Activated CD8-positive, alpha-beta T cell treated with anti-CD3 and anti-CD28 coated beads for 36 hours (primary cell): ENCODE measurements around the gene CRHR2. TPM values are rescaled to one million over a fixed set of nuclear protein-coding genes. Genes with fewer than 3 reads are reported as not detected.

Experiments
- ATAC-seq: fragments of 200-7000 bp; cut with Tn5 transposase; one replicate; pipeline ENCODE4 v1.10.0; 2021; ENCODE audit warnings: mild to moderate bottlenecking, moderate library complexity
- CTCF ChIA-PET: fragments of 350-600 bp; sonication (Branson Sonifier 250); formaldehyde crosslinking; loops from one replicate; lab custom pipeline; 2021; ENCODE audit warnings: antibody characterized with exemption; lab: Charles Lee
- POLR2A ChIA-PET: fragments of 350-600 bp; sonication (Branson Sonifier 250); formaldehyde crosslinking; loops from one replicate; lab custom pipeline; 2021; ENCODE audit warnings: antibody characterized with exemption; lab: Charles Lee
- DNase-seq: peaks from one replicate; pipeline ENCODE4 v3.0.0-alpha.2; 2020
- H3K27ac Mint-ChIP-seq: one replicate; pipeline ENCODE4 v1.8.0; 2021; ENCODE audit warnings: mild to moderate bottlenecking, mixed read lengths
- H3K27me3 Mint-ChIP-seq: one replicate; pipeline ENCODE4 v1.8.0; 2021; ENCODE audit warnings: mixed read lengths
- H3K36me3 Mint-ChIP-seq: one replicate; pipeline ENCODE4 v1.8.0; 2021; ENCODE audit warnings: low read depth, mixed read lengths
- H3K4me1 Mint-ChIP-seq: one replicate; pipeline ENCODE4 v1.8.0; 2021; ENCODE audit warnings: low read depth, mixed read lengths
- H3K4me3 Mint-ChIP-seq: one replicate; pipeline ENCODE4 v1.8.0; 2021; ENCODE audit warnings: mild to moderate bottlenecking, moderate library complexity, mixed read lengths
- H3K9me3 Mint-ChIP-seq: one replicate; pipeline ENCODE4 v1.8.0; 2021; ENCODE audit warnings: mixed read lengths
- CTCF ChIP-seq: fragments of 200-600 bp; IDR thresholded peaks from one replicate; pipeline ENCODE4 v1.8.0; 2022; ENCODE audit warnings: antibody characterized with exemption, mild to moderate bottlenecking
- intact Hi-C: fragments of 100-400 bp; cut with micrococcal nuclease; formaldehyde crosslinking; loops from one replicate; pipeline ENCODE4 v1.10.0; 2022
- total RNA-seq, 2 experiments: library from RNA; stranded (reverse); gene quantifications; one replicate each; pipeline ENCODE4 v1.2.3, GENCODE V29; 2021

CRHR2 gene
- total RNA-seq, 2 experiments from 2014 or later = not detected

DNA sequence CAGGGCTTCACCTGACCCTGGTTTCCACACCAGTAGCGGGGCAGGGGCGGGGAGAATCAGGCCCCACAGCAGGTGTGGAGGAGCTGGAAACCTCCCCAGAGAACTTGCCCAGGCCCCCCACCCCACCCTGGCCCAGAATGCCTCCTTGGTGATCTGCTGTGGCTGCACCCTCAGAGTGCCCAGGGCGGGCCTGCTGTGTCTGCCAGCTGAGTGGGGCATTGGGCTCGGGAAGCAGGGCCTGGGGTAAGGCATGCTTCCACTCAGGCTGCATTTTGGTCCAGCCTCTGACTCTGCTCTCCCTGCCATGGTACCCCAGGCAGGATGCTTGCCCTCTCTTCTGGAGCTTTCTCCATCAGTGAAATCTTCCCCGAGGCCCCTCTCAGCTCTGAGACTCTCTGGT is 1.1 kb upstream of the CRHR2 start:
- ATAC-seq (no peak), DNase-seq (no peak)
- no peak for TF ChIP-seq CTCF
- peaks cover 44% of the 10 kb centered on the region for H3K27me3 Mint-ChIP-seq
- H3K27ac Mint-ChIP-seq = no peak overlapping the region
- H3K4me3 Mint-ChIP-seq = no peak overlapping the region
- intact Hi-C loops = loop anchor here (5.0 kb wide), 1 partner anchor 54 kb away; no protein-coding TSS in a partner anchor
- no peaks in the 10 kb centered on the region for H3K9me3 Mint-ChIP-seq
- H3K36me3 Mint-ChIP-seq = no peaks in the 10 kb centered on the region
- ChIA-PET POLR2A (no interaction called here), CTCF (interaction anchor here (1.0 to 7.9 kb wide), 7 partner anchors 8 to 63 kb away, joined by 3 to 105 read pairs (median 6); no protein-coding TSS in a partner anchor)
- peaks cover 13% of the 10 kb centered on the region for H3K4me1 Mint-ChIP-seq

GRCh38 chr7:30681815-30682211 is 443 bp downstream of the CRHR2 start:
- Mint-ChIP-seq H3K27me3 (peaks cover 49% of the 10 kb centered on the region), H3K27ac (no peak overlapping the region), H3K36me3 (no peaks in the 10 kb centered on the region), H3K4me3 (peak overlapping the region; percentile 50), H3K4me1 (peaks cover 10% of the 10 kb centered on the region), H3K9me3 (no peaks in the 10 kb centered on the region)
- no peak for TF ChIP-seq CTCF
- POLR2A ChIA-PET = interaction anchor here (1.0 kb wide), 1 partner anchor 44 kb away, joined by 3 read pairs; no protein-coding TSS in a partner anchor
- intact Hi-C loops = loop anchor here (5.0 kb wide), 1 partner anchor 55 kb away; no protein-coding TSS in a partner anchor
- DNase-seq = peak; percentile 18
- CTCF ChIA-PET = interaction anchor here (0.8 to 7.9 kb wide), 17 partner anchors 10 to 69 kb away, joined by 3 to 105 read pairs (median 4); no protein-coding TSS in a partner anchor
- peak; percentile 23 for ATAC-seq

DNA sequence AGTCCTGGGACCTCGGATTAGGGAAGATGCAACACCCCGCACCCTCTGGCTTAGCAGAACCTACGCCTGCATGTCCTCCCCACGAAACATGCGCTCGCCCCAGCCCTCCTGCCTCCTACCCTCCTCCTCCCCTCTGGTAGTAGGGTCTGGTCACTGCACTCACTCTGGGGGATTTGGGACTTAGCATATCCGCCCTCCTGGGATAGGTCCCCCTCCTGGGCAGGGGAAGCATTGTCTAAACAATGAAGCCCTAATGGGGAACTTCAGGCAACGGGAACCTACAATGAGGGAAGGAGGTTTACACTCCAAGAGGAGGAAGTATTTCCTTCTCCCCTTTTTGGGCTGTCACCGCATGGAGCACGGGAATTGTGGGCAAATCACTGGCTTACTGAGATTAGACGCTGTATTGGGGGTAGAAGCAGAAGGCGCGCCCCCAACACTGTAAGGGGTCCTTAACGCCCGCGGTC is 892 bp downstream of the CRHR2 start:
- Mint-ChIP-seq H3K27me3 (peaks cover 54% of the 10 kb centered on the region), H3K4me3 (peak overlapping the region; percentile 50), H3K9me3 (no peaks in the 10 kb centered on the region), H3K36me3 (no peaks in the 10 kb centered on the region), H3K4me1 (peaks cover 10% of the 10 kb centered on the region), H3K27ac (no peak overlapping the region)
- ChIA-PET POLR2A (no interaction called here), CTCF (interaction anchor here (0.9 to 7.9 kb wide), 9 partner anchors 10 to 69 kb away, joined by 3 to 105 read pairs (median 5); no protein-coding TSS in a partner anchor)
- intact Hi-C loops = loop anchor here (5.0 kb wide), 1 partner anchor 56 kb away; no protein-coding TSS in a partner anchor
- ATAC-seq (no peak), DNase-seq (no peak)
- TF ChIP-seq CTCF = no peak

GRCh38 chr7:30679664-30680063 is 2.6 kb downstream of the CRHR2 start:
- Mint-ChIP-seq H3K27me3 (peaks cover 52% of the 10 kb centered on the region), H3K36me3 (no peaks in the 10 kb centered on the region), H3K9me3 (no peaks in the 10 kb centered on the region), H3K27ac (no peak overlapping the region), H3K4me3 (no peak overlapping the region), H3K4me1 (peaks cover 10% of the 10 kb centered on the region)
- ATAC-seq (no peak), DNase-seq (no peak)
- no peak for TF ChIP-seq CTCF
- CTCF ChIA-PET = interaction anchor here (0.6 to 7.9 kb wide), 7 partner anchors 12 to 132 kb away, joined by 3 to 105 read pairs (median 3); no protein-coding TSS in a partner anchor
- POLR2A ChIA-PET = no interaction called here
- intact Hi-C loops = loop anchor here (5.0 kb wide), 1 partner anchor 58 kb away; no protein-coding TSS in a partner anchor

DNA sequence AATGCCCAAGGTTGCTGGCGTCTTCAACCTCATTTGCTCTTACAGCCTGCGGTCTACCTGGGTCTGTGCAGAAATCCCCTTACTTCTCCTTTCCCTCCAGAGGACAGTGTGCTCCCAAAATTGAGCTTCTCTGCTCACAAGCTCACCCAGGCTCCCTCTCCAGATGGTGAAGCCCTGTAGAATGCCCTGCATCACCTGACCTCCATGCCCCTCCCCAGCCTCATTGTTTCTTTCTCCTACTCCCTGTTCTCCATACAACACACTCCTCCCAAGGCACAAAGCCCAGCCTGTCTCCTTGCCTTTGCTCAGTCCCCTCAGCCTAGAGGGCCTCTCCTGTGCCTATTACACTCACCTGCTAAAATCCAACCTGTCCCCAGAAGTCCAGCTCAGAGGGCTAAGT is 3.5 kb downstream of the CRHR2 start:
- DNase-seq = no peak
- intact Hi-C loops = no loop called here
- ChIA-PET POLR2A (no interaction called here), CTCF (interaction anchor here (1.4 to 7.9 kb wide), 2 partner anchors 23 to 61 kb away, joined by 4 to 105 read pairs; no protein-coding TSS in a partner anchor)
- Mint-ChIP-seq H3K4me3 (no peak overlapping the region), H3K36me3 (no peaks in the 10 kb centered on the region), H3K27me3 (peaks cover 50% of the 10 kb centered on the region), H3K4me1 (peaks cover 10% of the 10 kb centered on the region), H3K9me3 (no peaks in the 10 kb centered on the region), H3K27ac (no peak overlapping the region)
- no peak for ATAC-seq
- TF ChIP-seq CTCF = no peak
